H1 (cell line): ENCODE results near the gene ENO2. TPM values are rescaled to one million over a fixed set of nuclear protein-coding genes. Genes with fewer than 3 reads are reported as not detected.

Experiments
- PHF8 ChIP-seq: fragments of 200-600 bp; sonication (generic); conservative IDR thresholded peaks from 2 replicates; pipeline ENCODE4 v1.7.1; 2012; ENCODE audit warnings: low read depth, mild to moderate bottlenecking, inconsistent platforms, low read length, moderate library complexity
- polyA plus RNA-seq, 7 experiments: library from polyadenylated mRNA; depleted of rRNA in 3 of 7; stranded (reverse) in 5 of 7; unstranded in 2 of 7; fragments of >200 nt in 5 of 7; fragments of 200-250 nt in 2 of 7; gene quantifications; 1 replicate in 5 of 7; 2 replicates in 1 of 7; 4 replicates in 1 of 7; pipeline versions ENCODE4 v1.2.1 to v1.2.3, GENCODE V29; 2011 to 2013; ENCODE audit warnings: missing spikeins in 2 of 7, mixed read lengths in 2 of 7
- total RNA-seq: library from RNA; stranded (reverse); fragmentation: NEBNext Ultra II Directional; extraction: Animal tissue kit (Norgen Biotek cat#: 25700); gene quantifications from 2 replicates; pipeline ENCODE4 v1.2.1, GENCODE V29; 2021

ENO2 gene
- total and polyA plus RNA-seq, 2 of the 8 experiments (the other 6 are each of a cell fraction or from before 2014, with no cell fraction given) = 92.4 to 102 TPM

GRCh38 chr12:6923003-6923732, 8.8 kb downstream of the ENO2 start (continued):
- TF ChIP-seq PHF8 = no peak
